Adipocyte (in vitro differentiated cells): Measurements from ENCODE around the gene MXRA5.
"Not testable (repeated sequence)": the region's sequence is repeated elsewhere in the genome, so short reads cannot be mapped to it uniquely, and the experiment has no call there.

Source experiments
- DNase-seq: peaks from one replicate; pipeline ENCODE4 v3.0.0-alpha.2; 2015; ENCODE audit warnings: low read depth
- H3K27me3 ChIP-seq: replicated peaks from 2 replicates; pipeline ENCODE4 v1.7.0; 2013; ENCODE audit warnings: mild to moderate bottlenecking, low read length, moderate library complexity; ENCODE audit not compliant: control insufficient read depth, insufficient read depth
- H3K36me3 ChIP-seq: 2 replicates; pipeline ENCODE4 v1.7.0; 2013; ENCODE audit warnings: low read length, mild to moderate bottlenecking, moderate library complexity; ENCODE audit not compliant: control insufficient read depth, insufficient read depth, severe bottlenecking
- H3K4me1 ChIP-seq: 2 replicates; pipeline ENCODE4 v1.7.0; 2013; ENCODE audit warnings: mild to moderate bottlenecking, low read length, moderate library complexity; ENCODE audit not compliant: control insufficient read depth, insufficient read depth
- H3K4me3 ChIP-seq: 2 replicates; pipeline ENCODE4 v1.7.0; 2013; ENCODE audit warnings: mild to moderate bottlenecking, low read length, moderate library complexity
- H3K9ac ChIP-seq: 2 replicates; pipeline ENCODE4 v1.7.0; 2013; ENCODE audit warnings: mild to moderate bottlenecking, low read length, moderate library complexity
- H3K9me3 ChIP-seq: 2 replicates; pipeline ENCODE4 v1.7.0; 2013; ENCODE audit warnings: mild to moderate bottlenecking, low read length, moderate library complexity; ENCODE audit not compliant: control insufficient read depth

The MXRA5 gene

DNA sequence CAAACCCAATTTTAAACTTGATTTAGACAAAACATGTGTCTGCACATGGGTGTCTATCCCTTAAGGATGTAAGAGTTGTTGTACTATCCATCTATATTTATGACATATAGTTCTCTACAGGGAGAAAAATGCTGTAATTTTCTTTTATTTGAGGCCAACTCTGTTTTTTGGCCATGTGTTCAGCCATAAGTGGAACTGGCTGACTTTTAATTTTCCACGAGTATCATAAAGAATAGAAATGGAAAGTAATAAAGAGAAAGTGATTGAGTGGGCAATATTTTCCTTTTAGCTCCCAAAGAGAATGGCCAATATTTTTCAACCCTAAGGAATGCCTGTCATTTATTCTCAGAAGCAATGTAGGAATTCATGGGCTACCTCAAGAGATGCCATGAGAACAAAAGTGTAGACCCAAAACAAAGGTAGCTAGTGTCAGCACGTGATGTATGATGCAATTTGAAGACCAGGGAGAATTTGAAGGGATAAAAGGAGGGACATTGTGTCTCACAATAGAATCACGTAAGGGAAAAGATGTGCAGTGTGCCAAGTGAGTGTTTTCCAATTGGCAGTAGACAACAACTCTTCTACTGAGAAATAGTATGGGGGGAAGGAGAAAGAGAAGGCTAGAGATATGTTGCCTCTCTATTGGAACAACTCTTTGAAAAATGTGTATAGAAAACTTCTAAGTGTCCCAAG, 27.8 kb upstream of the MXRA5 start:
- H3K9ac ChIP-seq = no peak overlapping the region
- DNase-seq = no peak

DNA sequence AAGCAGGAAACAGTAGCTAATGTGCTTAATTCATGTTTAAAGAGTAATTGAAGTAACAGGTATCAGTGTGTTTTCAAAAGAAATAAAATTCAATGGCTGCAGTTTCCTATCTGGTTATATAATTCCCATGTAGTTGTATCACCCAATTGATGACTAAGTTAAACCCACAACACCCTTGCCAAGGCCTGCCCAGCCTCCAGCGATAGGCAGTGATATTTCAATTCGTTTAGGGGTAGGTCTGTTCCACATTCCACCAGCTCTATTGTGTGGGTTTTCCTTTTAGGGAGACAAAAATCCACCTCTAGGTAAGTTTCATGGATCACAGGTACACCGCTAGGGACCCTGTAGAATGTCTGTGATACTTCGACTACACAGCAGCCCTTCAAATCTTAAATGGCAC, 24.7 kb upstream of the MXRA5 start:
- H3K4me3 ChIP-seq = no peak overlapping the region
- peaks cover 3% of the 10 kb centered on the region for H3K27me3 ChIP-seq
- no peaks in the 10 kb centered on the region for H3K36me3 ChIP-seq
- H3K9me3 ChIP-seq = peaks cover 3% of the 10 kb centered on the region
- DNase-seq = no peak
- H3K4me1 ChIP-seq = no peaks in the 10 kb centered on the region
- no peak overlapping the region for H3K9ac ChIP-seq

More for the DNA sequence above, 27.8 kb upstream of the MXRA5 start:
- H3K4me1 ChIP-seq = no peaks in the 10 kb centered on the region
- no peak overlapping the region for H3K4me3 ChIP-seq
- H3K36me3 ChIP-seq = no peaks in the 10 kb centered on the region
- peaks cover 3% of the 10 kb centered on the region for H3K27me3 ChIP-seq
- peaks cover 3% of the 10 kb centered on the region for H3K9me3 ChIP-seq

DNA sequence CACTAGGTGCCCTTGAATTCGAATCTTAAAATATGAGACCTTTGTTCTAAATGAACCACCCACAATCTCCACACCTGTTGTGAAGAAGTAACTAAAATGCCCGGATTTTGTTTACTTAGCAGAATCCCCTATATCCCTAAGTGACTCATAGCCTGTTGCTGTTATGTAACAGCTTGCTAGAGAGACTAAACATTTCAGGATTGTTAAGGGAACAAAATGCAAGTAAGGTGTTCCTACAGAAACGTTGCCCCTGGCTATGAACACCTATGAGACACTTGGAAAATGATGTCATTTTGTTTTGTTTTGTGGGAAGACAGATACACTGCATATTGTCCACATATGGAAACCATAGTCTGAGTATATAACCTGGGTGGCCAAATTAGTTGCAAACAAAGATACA, 24.2 kb upstream of the MXRA5 start:
- no peak overlapping the region for H3K4me3 ChIP-seq
- no peaks in the 10 kb centered on the region for H3K36me3 ChIP-seq
- peaks cover 3% of the 10 kb centered on the region for H3K27me3 ChIP-seq
- no peak overlapping the region for H3K9ac ChIP-seq
- H3K9me3 ChIP-seq = peaks cover 3% of the 10 kb centered on the region
- no peak for DNase-seq
- no peaks in the 10 kb centered on the region for H3K4me1 ChIP-seq

DNA sequence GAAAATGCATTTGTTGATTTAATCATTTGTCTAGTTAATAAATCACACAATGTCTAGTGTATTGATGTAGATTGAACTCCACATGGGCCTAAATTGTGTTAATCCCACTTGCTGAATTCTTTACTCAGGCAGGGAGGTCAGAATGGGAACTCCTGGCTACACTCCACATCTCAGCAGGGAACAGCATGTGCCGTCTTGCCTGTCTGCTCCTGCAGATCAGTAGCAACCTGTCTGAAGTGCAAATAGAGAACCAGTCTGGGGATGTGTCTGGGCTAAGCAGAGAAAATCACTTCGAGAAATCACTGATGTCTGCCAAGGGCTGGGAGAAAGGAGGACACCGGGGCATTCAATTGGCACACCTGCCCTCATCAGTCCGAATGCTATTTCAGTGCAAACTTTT, 16.5 kb upstream of the MXRA5 start:
- no peaks in the 10 kb centered on the region for H3K27me3 ChIP-seq
- H3K36me3 ChIP-seq = no peaks in the 10 kb centered on the region
- H3K4me1 ChIP-seq = no peaks in the 10 kb centered on the region
- H3K9me3 ChIP-seq = no peaks in the 10 kb centered on the region
- no peak overlapping the region for H3K9ac ChIP-seq
- DNase-seq = no peak
- no peak overlapping the region for H3K4me3 ChIP-seq

DNA sequence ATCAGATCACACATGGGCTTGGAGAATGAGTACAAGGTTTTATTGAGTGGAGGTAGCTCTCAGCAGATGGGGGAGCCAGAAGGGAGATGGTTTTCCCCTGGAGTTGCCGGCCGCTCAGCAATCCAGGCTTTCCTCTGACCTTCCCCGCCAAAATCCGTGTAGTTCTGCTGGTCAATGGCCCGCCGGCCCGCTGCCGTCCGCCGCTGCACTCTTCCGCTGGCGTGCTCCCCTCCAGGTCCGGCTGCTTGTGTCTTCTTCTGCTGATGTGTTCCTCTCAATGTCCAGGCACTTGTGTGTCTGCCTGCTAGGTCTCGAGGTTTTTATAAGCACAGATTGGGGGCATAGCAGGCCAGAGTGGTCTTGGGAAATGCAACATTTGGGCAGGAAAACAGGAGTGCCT, 14.4 kb upstream of the MXRA5 start:
- no peak for DNase-seq
- Histone ChIP-seq H3K4me1 (no peaks in the 10 kb centered on the region), H3K9ac (no peak overlapping the region), H3K27me3 (no peaks in the 10 kb centered on the region), H3K4me3 (no peak overlapping the region), H3K36me3 (no peaks in the 10 kb centered on the region), H3K9me3 (no peaks in the 10 kb centered on the region)

DNA sequence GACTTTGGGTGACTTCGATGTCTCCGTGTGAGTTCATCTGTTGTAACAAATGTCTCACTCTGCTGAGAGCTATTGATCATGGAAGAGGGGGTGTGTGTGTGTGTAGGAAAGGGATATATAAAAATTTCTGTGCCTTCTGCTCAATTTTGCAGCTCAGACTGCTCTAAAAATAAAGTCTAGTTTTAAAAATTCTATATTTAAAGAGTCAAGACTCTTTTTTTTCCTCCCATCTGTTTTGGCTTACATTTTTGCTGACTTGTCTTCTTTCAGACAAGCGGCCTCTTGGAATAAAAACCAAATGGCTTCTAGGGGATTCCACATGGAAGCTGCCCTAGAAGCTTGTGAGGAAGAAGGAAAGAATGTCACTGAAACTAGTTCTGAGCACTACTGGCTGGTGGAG, 6.3 kb upstream of the MXRA5 start:
- not testable (repeated sequence) for H3K9ac ChIP-seq, DNase-seq, H3K36me3 ChIP-seq, H3K27me3 ChIP-seq, H3K4me3 ChIP-seq, H3K4me1 ChIP-seq
- peaks cover 12% of the 10 kb centered on the region for H3K9me3 ChIP-seq

DNA sequence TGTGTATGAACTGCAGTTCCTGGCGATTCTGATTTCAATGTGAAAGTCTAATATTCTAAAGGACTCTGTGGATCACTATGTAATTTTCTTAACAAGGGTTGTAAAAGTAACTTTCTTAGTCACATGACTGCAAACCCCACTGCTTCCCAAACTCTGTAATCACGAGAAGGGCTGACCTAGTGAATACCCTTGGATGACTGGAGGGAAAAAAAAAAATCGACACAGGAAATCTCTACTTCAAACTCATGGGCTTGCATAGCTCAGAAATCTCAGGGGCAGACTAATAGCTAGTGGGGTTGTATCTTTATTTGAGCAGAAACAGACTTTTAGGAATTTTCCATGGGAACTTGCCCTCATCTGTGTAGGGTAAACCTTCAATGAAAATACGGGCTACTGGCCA, 4.8 kb upstream of the MXRA5 start:
- Histone ChIP-seq H3K9me3 (peaks cover 12% of the 10 kb centered on the region), H3K4me3 (no peak overlapping the region), H3K4me1 (no peaks in the 10 kb centered on the region), H3K9ac (no peak overlapping the region), H3K36me3 (no peaks in the 10 kb centered on the region), H3K27me3 (no peaks in the 10 kb centered on the region)
- no peak for DNase-seq

DNA sequence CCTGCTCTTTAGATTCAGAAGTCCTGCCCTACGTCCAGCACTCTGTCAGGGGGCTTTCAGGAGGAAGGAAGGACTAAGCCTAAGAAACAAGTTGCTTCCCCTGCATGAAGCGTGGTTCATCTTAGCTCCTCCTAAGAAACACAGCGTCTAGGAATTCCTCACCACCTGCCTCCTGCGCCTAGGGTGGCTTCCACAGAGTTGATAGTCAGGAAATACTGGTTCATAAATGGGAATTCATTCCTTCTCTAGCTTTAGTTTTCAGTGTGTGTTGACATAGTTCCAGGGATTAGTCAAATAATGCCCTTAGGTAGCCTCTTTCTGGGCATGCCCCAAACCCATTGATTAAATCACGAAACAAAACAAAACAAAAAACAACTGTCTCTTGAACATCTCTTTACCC, 1.7 kb upstream of the MXRA5 start:
- no peak overlapping the region for H3K9ac ChIP-seq
- H3K27me3 ChIP-seq = no peaks in the 10 kb centered on the region
- H3K4me1 ChIP-seq = no peaks in the 10 kb centered on the region
- no peak overlapping the region for H3K4me3 ChIP-seq
- H3K9me3 ChIP-seq = peaks cover 14% of the 10 kb centered on the region
- no peaks in the 10 kb centered on the region for H3K36me3 ChIP-seq
- DNase-seq = no peak

DNA sequence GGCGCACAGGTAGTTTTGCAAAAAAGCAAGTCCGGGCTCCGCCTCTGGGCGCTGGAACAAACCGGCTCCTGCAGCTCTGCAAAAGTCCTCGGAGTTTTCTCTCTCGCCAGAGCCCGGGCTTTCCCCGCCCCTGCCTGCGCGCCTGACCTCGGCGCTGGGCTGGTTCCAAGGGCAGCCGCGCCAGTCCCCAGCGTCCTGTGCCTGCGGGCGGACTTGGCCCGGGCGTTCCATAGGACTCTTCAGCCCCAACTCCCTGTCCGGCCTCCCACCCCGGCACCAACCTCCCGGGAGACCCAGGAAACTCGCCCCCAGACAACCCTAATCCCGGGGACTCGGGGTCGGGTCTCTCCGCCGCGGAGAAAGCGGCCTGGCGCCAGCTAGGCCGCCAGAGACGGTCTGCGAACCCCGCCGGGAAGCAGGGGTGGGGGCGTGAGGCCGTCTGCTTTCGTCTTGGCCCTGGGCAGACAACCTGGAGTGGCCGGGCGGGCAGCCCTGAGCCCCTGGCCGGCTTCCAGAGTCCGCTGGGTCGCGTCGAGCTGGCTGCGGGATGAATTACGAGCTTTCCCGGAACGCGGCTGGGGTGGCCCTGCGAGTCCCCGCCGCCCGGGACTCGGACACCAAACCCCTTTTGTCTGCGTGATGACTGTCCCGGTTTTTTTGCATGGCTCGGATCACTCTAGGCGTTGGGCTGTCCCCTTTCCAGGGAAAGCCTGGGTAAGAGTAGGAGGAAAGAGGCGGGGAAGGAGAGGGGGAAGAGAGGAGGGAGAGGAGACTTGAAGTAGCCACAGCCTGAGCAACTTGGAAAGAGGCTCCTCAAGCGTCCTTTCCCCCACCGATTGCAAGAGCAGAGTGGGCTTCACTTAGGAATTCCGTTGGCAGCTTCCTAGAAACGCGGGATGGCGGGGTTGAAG, 916 bp downstream of the MXRA5 start:
- H3K4me1 ChIP-seq = no peaks in the 10 kb centered on the region
- H3K9me3 ChIP-seq = peaks cover 14% of the 10 kb centered on the region
- peak overlapping the region; percentile 74 for H3K4me3 ChIP-seq
- no peaks in the 10 kb centered on the region for H3K36me3 ChIP-seq
- H3K9ac ChIP-seq = peak overlapping the region; percentile 68
- peak; percentile 62 for DNase-seq
- H3K27me3 ChIP-seq = no peaks in the 10 kb centered on the region

DNA sequence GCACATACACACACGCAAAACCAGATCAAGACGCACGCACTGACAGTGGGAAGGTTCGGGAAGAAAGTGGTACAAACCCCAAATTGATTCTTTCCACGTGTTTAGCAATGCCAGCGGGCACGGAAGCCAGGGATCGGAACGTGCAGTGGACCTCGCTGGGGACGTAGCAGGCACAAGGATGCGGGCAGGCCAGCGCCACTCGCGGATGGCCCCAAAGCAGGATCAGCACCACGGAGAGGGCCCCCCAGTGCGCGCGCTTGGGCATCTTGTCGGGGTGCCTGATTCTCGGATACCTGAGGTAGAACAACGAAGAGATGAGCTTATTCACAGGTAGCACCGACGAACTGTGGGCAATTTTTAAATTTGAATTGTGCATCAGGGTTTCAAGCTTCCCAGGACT, 2.9 kb downstream of the MXRA5 start:
- peaks cover 10% of the 10 kb centered on the region for H3K9me3 ChIP-seq
- not testable (repeated sequence) for H3K27me3 ChIP-seq, H3K9ac ChIP-seq, H3K36me3 ChIP-seq, H3K4me3 ChIP-seq, H3K4me1 ChIP-seq, DNase-seq

DNA sequence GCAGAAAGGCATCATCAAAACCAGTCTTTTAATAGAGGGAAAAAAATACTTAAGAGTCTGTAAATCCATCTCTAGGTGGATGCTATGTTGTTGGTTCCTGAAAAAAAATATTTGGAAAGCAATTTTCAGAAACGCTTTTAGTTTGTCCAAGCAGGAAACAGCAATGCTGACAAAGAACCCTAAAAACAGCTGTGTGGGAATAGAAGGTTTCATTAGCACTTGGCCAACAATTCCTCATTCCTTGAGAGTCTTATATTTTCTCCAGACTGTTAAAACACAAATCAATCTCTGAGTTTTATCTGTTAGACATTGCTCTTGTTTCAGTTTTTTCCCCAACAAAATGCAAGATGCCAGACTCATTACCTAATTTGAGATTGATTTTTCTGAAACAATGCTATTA, 6.4 kb downstream of the MXRA5 start:
- H3K9ac ChIP-seq = no peak overlapping the region
- DNase-seq = no peak
- H3K9me3 ChIP-seq = peaks cover 2% of the 10 kb centered on the region
- no peaks in the 10 kb centered on the region for H3K36me3 ChIP-seq
- no peak overlapping the region for H3K4me3 ChIP-seq
- H3K27me3 ChIP-seq = no peaks in the 10 kb centered on the region
- H3K4me1 ChIP-seq = no peaks in the 10 kb centered on the region
